CD4-positive, alpha-beta T cell treated with Interleukin-6 for 4 hours (primary cell): ENCODE data around the gene EFCAB14.
"Not testable (repeated sequence)": the region's sequence is repeated elsewhere in the genome, so short reads cannot be mapped to it uniquely, and the experiment has no call there.

Experiments
- DNase-seq: peaks from one replicate; pipeline ENCODE4 v3.0.0-alpha.2; 2020; ENCODE audit warnings: mixed read lengths

EFCAB14 gene

GRCh38 chr1:46682064-46682463 is 36.9 kb downstream of the EFCAB14 start:
- DNase-seq, result no peak

- DNase-seq, result no peak
Measured at GRCh38 chr1:46681333-46682034, 37.4 kb downstream of the EFCAB14 start.

GRCh38 chr1:46679789-46680573 is 38.9 kb downstream of the EFCAB14 start:
- no peak for DNase-seq

- no peak for DNase-seq
Measured at GRCh38 chr1:46677339-46677738, 41.6 kb downstream of the EFCAB14 start.

- no peak for DNase-seq
Measured at GRCh38 chr1:46676531-46676930, 42.4 kb downstream of the EFCAB14 start.

GRCh38 chr1:46675549-46676314 is 43.2 kb downstream of the EFCAB14 start:
- DNase-seq, result no peak

- DNase-seq, result no peak
Measured at GRCh38 chr1:46673749-46674182, 45.1 kb downstream of the EFCAB14 start.

GRCh38 chr1:46672696-46673095 is 46.2 kb downstream of the EFCAB14 start:
- DNase-seq, result no peak

- no peak for DNase-seq
Measured at GRCh38 chr1:46671554-46671953, 47.4 kb downstream of the EFCAB14 start, which contains the start of gene TEX38. TSS of gene TEX38 (plus strand) at chr1:46671854. CDS start at chr1:46671935, 81 bp downstream.

- DNase-seq, result no peak
Measured at GRCh38 chr1:46670134-46670533, 48.8 kb downstream of the EFCAB14 start.

- DNase-seq, result peak; percentile 68
Measured at GRCh38 chr1:46667782-46668760, 50.8 kb downstream of the EFCAB14 start, which contains the start of gene ATPAF1. TSS of gene ATPAF1 (minus strand) at chr1:46668364. CDS start at chr1:46668322, 42 bp downstream.

GRCh38 chr1:46665983-46666382 is 52.9 kb downstream of the EFCAB14 start:
- DNase-seq, result no peak

GRCh38 chr1:46662919-46663318 is 56.0 kb downstream of the EFCAB14 start:
- DNase-seq, result not testable (repeated sequence)

- DNase-seq, result not testable (repeated sequence)
Measured at GRCh38 chr1:46660116-46660515, 58.8 kb downstream of the EFCAB14 start.

- DNase-seq, result no peak
Measured at GRCh38 chr1:46659307-46659870, 59.5 kb downstream of the EFCAB14 start.

- DNase-seq, result no peak
Measured at GRCh38 chr1:46657775-46658174, 61.1 kb downstream of the EFCAB14 start.

GRCh38 chr1:46656643-46657042 is 62.3 kb downstream of the EFCAB14 start:
- no peak for DNase-seq

- no peak for DNase-seq
Measured at GRCh38 chr1:46655848-46656247, 63.1 kb downstream of the EFCAB14 start.

- DNase-seq, result not testable (repeated sequence)
Measured at GRCh38 chr1:46654698-46655097, 64.2 kb downstream of the EFCAB14 start.

GRCh38 chr1:46654012-46654411 is 64.9 kb downstream of the EFCAB14 start:
- no peak for DNase-seq

GRCh38 chr1:46653405-46653958 is 65.4 kb downstream of the EFCAB14 start:
- no peak for DNase-seq
